GM21515 (cell line): ENCODE results near the gene SCMH1.
"Not testable (repeated sequence)": the region's sequence is repeated elsewhere in the genome, so short reads cannot be mapped to it uniquely, and the experiment has no call there.

Experiments used
- ATAC-seq: cut with Tn5 transposase; IDR thresholded peaks from one replicate; pipeline ENCODE4 v1.9.1; 2021; ENCODE audit not compliant: unreplicated experiment

The SCMH1 gene

DNA sequence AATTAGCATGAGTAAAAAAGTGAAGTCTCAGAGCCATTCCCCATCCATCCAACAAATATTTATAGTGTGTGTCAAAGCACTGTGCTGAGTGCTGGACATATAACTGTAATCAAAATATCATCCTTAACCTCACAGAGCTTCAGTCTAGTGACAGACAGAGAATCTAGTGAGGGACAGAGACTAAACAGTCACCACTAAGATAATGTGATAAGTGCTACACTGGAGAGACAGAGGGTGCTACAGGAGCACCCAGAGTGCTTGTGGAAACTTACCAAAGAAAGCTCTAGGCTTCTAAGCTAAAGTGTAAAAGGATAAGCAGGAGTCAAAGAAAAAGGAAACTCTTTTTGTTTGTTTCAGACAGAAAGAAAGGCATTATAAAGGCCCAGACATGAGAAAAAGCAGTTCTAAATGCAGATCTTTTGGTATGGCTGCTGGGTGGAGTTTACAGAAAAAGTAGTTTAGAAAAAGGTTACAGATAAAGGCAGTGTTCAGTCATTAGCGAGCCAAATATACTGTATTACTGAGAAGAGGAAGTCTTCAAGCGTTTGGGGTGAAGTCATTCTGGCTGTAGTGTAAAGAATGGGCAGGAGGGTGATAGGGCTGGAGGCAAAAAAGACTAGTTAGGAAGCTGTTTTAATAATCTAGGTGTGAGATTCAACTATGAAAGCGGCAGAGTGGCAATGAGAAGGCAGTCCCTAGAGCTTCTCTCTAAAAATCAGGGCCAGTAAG, 83.8 kb downstream of the SCMH1 start:
- ATAC-seq = no peak

DNA sequence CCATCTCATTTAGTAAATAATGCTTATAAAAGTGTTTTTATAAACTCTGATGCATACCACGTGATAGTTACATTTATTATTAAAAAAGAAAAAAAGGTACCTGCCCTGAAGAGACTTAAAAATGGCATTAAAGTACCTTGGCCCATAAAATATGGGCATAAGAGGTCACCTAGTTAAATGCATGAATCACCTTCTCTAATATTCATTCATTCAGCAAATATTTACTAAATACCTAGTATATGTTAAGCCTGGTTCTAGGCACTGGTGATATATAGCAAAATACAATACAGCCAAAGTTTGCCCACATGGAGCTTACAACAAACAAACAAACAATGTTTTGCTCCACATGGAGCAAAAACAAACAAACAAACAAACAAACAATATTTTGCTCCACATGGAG, 87.0 kb downstream of the SCMH1 start:
- no peak for ATAC-seq

DNA sequence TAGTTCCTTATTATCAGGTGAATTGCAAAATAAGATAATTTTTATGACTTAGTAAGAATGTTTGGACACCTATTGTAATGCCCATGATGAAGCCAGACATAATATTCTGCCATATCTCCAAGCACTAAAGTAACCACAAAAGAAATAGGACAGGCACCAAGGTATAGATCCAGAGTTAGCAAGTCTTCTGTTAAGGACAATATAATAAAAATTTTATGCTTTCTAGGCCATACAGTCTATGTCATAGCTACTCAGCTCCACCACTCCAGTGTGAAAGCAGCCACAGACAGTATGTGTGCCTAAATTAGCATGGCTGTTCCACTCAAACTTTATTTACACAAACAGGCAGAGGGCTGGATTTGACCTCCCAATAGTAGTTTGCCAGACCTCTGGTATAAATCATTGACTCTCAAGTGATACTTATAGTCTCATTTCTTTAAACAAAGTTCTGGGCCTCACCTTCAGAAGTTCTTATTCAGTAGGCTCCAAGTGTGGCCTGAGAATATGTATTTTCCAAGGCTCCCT, 88.3 kb downstream of the SCMH1 start:
- no peak for ATAC-seq

DNA sequence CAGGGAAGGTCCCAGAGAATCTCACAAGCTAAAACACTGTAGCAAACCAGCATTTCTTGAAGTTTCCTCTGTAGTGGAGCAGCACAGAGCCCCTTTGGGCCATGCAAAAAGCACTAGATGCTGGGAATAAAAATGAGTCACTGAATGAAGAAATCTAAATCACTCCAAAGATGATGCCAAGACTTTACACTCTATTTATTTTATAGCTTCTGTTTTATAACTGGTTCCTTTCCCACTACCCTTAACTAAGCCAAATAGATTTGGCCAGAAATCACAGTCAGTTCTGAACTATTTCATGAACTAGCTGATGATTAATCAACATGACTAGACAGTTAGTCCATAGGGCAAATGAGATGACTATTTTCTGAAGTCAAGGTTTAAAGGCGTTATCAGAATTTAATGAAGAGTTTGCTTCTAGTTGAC, 89.5 kb downstream of the SCMH1 start:
- no peak for ATAC-seq

DNA sequence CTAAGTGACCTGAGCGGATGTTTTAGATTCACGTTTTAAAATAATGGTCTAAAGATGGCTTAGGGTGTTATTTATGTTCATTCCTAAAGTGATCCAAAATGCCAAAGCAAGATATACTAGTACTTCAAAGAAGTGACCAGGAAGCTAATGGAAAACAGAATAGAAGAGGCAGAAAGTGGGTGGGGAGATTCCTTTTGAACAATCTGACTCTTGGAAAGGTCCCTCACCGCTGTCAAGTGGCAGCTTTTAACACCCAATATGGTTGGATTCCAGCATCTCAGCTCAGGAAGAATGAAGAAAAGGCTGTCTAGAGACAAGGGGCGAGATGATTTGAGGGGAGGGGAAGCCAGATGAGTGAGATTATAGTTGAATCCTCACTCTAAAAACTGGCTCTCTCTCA, 90.3 kb downstream of the SCMH1 start:
- no peak for ATAC-seq

DNA sequence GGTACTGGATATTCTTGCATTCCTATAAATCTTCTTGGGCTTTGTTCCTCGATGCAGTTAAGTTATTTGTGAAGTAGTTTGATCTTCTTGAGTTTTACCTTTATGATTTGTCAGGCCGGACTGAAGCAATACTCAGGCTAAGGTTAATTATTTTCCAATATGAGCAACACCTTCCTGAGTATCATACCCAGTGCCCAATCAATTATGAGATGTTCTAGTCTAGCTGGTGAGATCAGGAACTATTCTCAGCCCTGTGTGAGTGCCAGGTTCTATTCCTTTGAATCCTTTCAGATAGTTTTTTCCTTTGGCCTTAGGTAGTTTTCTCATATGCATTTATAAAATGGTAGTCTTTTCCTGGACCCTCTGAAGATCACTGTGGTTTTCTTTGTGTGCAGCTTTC, 92.5 kb downstream of the SCMH1 start:
- no peak for ATAC-seq

DNA sequence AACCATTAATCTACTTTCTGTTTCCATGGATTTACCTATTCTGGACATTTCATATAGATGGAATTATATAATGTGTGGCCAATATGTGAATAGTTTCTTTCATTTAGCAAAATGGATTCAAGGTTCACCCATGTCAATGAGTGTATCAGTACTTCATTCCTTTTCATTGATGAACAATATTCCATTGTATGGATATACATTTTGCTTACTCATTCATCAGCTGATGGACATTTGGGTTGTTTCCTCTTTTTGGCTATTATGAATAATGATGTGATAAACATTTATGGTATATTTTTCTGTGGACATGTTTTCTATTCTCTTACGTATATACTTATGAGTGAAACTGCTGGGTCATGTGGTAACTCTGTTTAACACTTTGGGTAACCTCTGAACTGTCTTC, 97.8 kb downstream of the SCMH1 start:
- no peak for ATAC-seq

DNA sequence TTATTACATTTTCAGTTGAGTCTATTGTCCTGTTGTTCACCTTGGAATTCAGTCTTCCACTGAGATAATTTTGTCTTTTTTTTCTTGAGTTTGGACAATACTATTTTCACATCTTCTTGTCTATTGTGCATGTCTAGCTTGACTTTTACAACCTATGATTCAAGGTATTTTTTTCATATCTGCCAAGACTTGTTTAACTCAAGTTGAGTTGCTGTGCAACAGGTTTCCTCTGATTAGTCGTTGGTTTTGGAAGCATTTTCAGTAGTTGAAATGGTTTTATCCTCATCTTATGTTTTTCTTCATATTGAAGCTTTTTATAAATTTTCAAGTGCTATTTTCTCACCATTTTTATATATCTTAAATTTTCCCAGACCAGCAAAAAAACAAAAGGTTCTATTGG, 103.6 kb downstream of the SCMH1 start:
- no peak for ATAC-seq

DNA sequence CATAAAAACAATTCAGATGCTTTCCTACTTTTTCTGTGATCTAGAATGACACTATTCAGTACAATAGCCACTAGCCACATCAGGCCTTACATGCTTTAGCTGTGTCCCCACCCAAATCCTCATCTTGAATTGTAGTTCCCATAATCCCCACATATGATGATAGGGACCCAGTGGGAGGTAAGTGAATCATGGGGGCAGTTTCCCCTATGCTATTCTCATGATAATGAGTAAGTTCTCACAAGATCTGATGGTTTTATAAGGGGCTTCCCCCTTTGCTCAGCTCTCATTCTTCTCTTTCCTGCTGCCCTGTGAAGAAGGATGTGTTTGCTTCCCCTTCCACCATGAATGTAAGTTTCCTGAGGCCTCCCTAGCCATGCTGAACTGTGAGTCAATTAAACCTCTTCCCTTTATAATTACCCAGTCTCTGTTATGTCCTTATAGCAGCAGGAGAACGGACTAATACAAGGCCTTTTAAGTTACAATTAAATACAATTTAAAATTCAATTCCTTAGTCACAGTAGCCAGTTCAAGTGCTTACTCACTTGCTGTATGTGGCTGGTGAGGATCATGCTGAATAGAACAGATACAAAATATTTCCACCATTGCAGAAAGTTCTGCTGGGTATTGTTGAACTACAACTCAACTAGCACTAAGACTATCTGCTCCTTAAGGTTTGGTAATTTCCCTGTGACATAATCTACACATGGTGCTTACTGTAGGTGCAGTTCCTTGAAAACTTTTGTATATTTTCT, 106.7 kb downstream of the SCMH1 start:
- no peak for ATAC-seq

DNA sequence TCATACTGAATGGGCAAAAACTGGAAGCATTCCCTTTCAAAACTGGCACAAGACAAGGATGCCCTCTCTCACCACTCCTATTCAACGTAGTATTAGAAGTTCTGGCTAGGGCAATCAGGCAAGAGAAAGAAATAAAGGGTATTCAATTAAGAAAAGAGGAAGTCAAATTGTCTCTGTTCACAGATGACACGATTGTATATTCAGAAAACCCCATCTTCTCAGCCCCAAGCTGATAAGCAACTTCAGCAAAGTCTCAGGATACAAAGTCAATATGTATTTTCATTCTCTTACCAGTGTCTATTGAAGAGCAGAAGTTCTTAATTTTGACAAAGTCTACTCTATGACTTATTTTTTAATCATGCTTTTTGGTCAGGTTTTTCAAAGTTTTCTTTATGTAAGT, 107.8 kb downstream of the SCMH1 start:
- not testable (repeated sequence) for ATAC-seq

DNA sequence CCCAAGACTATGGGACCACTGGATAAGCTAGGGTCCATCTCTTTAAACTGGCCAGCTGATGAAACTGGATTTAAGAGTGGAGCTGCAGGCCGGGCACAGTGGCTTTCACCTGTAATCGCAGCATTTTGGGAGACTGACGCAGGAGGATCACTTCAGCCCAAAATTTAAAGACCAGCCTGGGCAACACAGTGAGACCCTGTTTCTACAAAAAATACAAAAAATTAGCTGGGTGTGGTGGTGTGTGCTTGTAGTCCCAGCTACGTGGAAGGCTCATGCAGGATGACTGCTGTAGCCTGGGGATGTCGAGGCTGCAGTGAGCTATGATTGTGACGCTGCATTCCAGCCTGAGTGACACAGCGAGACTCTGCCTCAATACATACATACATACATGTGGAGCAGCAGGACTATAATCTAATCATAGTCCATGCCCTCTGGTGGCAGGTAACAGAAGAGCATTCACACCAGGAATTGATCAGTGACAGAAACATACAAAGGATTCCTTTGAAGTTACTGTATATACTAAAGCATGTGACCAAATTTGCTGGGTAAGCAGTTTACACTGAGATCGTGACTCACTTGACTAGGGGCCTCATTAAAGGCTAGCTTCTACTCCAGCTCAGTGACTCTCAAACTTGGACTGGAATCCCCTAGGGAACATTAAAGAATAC, 119.1 kb downstream of the SCMH1 start:
- ATAC-seq = no peak

DNA sequence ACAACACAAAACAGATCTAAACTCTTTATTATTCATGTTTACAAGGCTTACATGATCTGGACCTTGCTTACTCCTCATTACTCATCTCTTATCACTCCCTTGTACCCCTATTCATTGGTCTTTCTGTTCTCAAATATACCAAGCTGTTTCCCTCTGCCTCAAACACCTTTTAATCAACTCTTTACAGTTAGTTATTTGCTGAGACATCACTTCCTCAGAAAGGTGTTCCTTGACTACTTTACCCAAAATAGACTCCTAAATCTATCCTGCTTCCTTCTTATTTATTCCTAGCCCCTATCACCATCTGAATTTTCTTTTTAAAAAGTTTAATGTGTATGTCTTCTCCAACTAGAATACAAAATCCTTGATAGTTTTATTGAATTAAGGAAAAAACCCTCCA, 120.0 kb downstream of the SCMH1 start:
- ATAC-seq = no peak

DNA sequence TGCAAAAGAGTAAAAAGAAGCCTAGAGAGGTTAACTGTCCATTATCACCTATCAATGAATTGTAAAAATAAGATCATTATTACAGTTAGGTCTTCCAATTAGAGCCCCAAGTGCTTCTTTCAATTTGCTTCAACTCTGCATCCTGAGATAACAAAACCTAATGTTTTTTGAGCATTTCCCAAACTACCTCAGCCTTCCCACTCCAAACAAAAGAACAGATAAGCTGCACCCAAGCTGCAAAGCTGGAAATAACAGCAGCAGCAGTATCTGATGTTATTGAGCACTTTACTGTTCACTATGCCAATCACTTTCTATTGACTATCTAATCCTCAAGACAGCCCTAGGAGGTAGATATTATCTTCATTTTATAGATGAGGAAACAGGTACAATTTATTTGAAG, 123.5 kb downstream of the SCMH1 start:
- ATAC-seq = no peak

DNA sequence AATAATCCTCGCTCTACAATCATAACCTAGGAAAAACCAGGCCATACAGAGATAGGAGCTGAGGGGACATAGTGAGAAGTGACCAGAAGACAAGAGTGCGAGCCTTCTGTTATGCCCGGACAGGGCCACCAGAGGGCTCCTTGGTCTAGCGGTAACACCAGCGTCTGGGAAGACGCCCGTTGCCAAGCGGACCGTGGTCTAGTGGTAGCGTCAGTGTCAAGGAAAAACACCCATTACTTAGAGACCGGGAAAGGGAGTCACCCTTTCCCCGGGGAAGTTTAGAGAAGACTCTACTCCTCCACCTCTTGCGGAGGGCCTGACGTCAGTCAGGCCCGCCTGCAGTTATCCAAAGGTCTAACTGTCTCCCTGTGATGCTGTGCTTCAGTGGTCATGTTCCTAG, 124.9 kb downstream of the SCMH1 start:
- ATAC-seq = not testable (repeated sequence)

DNA sequence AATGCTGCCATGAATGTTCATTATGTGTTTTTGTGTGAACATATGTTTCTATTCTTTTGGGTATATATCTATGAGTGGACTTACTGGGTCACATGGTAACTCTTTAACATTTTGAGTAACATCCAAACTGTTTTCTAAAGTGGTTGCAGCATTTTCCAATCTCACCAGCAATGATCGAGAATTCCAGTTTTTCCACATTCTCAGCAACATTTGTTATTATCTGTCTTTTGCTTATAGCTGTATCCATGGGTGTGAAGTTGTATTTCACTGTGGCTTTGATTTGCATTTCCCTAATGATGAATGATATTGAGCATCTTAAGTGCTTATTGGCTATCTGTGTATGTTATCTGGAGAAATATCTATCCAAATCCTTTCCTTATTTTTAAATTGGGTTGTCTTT, 131.4 kb downstream of the SCMH1 start:
- ATAC-seq = no peak

DNA sequence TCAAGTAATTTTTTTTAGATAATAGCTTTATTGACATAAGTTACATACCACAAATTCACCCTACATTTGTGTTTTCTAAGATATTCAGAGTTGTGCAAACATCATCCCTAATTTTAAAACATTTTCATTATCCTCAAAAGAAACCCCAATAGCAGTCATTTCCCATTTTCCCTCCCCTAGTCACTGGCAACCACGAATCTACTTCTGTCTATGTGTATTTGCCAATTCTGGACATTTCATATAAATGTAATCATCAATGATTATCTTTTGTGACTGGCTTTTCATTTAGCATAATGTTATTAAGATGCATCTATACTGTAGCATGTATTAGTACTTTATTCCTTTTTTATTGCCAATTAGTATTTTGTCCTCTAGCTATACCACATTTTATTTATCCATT, 131.8 kb downstream of the SCMH1 start:
- ATAC-seq = no peak

DNA sequence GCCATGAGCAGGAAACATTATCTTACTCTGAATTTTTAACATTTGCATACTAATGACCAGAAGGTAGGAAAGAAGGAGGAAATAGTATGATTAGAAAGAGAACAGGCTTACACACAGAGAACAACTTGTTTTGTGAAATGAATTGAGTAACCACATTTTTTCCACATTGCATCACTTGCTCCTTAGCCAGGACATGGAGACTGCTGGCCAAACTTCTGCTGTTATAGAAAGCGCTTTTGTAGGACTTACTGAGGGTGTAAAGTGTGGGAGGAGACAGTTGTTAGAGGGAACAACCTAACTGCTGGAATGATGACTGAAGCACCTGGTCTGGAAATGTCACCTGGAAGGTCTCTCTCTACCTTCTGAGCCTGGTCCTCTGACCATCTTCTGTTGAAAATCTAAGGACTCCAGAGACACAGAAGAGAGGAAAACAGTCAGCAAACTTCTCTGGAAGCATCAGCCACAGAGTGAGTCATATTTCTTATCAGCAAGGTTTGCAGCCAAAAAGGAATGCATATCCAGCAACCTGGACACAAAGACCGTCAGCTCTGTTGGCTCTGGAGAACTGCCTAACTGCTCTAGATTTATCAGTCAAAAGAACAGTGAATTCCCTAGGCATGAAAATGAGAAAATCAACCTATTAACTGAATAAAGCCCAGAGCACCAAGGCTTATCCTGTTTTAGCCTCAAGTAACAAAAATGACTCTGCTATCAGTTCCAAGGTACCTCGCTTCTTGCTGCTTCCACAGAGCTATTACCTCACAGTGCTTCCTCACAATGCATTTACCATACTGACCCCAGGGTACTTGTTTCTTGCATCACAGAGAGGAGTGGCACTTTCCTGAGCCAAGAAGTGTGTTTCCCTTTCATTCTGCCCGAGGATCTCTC, 132.6 kb downstream of the SCMH1 start:
- ATAC-seq = no peak

DNA sequence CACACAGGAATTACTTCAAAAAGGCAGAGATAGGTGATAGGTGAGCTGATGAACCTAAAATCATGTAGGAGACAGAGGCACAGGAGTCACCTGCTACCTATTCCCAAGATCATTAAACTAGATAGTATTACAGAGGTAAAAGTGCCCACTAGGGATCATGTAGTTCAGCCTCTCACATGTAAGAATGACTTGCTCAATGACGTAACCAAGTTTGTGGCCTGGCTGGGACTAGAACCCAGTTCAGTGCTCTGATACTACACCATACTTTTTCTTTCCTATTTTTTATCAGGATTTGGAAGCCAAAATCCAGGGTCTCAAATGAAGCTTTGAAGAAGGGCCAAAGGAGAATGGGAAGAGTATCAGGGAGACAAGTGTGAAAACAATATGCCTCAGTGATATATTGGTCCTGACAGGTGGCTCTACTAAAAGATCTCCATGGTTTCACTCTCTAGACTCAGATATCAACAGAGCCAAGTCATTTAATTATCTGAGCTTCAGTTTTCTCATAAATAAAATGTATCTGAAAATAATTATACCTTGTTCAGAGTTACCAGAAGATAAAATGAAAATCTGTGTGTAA, 133.3 kb downstream of the SCMH1 start:
- ATAC-seq = no peak

DNA sequence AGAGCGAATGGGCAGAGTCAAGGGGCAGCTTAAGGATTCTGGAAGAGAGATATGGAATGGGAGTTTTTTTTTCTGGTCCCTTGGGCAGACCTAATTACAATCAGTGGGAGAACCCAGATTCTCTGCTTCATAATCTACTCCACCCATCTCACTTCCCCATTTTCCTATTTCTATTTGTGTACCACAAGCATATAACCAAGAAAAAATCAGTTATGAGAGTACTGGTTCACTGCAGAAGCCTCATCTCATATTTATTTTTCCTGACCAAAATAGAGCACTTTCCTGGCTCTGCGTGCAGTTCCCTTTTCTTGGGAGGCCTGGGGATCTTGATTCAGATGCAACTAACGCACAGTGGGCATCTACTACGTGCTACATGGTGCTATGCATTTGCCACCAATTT, 138.3 kb downstream of the SCMH1 start:
- ATAC-seq = no peak

DNA sequence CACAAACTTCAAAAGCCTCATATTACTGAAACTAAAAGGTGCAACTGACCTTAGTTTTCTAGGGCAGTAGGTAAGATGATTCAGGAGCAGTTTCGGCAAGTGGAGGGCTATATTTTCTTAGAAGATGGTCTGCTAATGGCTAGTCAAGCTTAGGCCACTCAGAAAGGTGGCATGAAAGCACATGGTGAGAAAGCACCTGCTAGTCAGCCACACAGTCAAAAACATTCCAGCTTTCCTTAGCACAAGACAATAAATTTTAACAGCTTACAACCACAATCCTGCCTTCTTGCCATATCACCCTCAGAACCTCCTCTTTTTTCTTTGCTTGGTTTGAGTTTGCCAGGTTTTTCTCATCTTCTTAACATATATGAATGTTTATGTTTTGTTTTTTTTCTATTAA, 139.5 kb downstream of the SCMH1 start:
- no peak for ATAC-seq
